ENCODE results near the gene UHRF2. TPM values are rescaled to one million over a fixed set of nuclear protein-coding genes. Genes with fewer than 3 reads are reported as not detected.
A peak's percentile ranks its signal among the peaks of the same experiment; 100 is the strongest.

UHRF2 gene
- total RNA-seq, 1 experiment from 2014 or later = 45.2 TPM

GRCh38 chr9:6551136-6551535, 138.1 kb downstream of the UHRF2 start:
- Histone ChIP-seq H3K9ac (ENCODE audit: extremely low read depth, insufficient read length, low read length) (no peak overlapping the region), H3K27me3 (ENCODE audit: insufficient read depth, low read length) (no peaks in the 10 kb centered on the region), H2AK5ac (ENCODE audit: insufficient read length, low read length) (no peak overlapping the region), H3K18ac (ENCODE audit: insufficient read length, low read depth, low read length) (no peak overlapping the region), H4K20me1 (ENCODE audit: control insufficient read depth, insufficient read depth, insufficient read length) (no peaks in the 10 kb centered on the region), H2BK120ac (ENCODE audit: low read depth, low read length, poor library complexity, severe bottlenecking) (no peak overlapping the region), H3K4me1 (ENCODE audit: insufficient read depth, low read length) (no peaks in the 10 kb centered on the region), H2BK20ac (ENCODE audit: low read depth, low read length, poor library complexity, severe bottlenecking) (no peak overlapping the region), H4K91ac (ENCODE audit: insufficient read length, low read depth, low read length) (no peak overlapping the region), H3K27ac (ENCODE audit: insufficient read length, low read depth, low read length) (no peak overlapping the region), H2AFZ (ENCODE audit: low read length) (no peak overlapping the region), H3K23ac (ENCODE audit: insufficient read length, low read depth, low read length) (no peak overlapping the region), H3K79me1 (ENCODE audit: insufficient read depth, low read depth, low read length, poor library complexity, severe bottlenecking) (no peaks in the 10 kb centered on the region), H2BK5ac (ENCODE audit: insufficient read length, low read length) (no peak overlapping the region), H2BK12ac (ENCODE audit: insufficient read length, low read depth, low read length) (no peak overlapping the region), H3K23me2 (ENCODE audit: insufficient read length, low read depth, low read length, poor library complexity, severe bottlenecking) (no peaks in the 10 kb centered on the region), H3K4ac (ENCODE audit: low read depth, low read length) (no peak overlapping the region), H3K9me3 (ENCODE audit: control insufficient read depth, low read depth, low read length) (no peaks in the 10 kb centered on the region), H3K79me2 (ENCODE audit: insufficient read depth, low read length) (no peaks in the 10 kb centered on the region), H4K8ac (replicated peaks; ENCODE audit: insufficient read length, low read depth, low read length) (no peak overlapping the region), H3K14ac (ENCODE audit: insufficient read depth, low read length) (no peak overlapping the region), H3T11ph (ENCODE audit: low read length) (no peak overlapping the region), H4K5ac (ENCODE audit: insufficient read length, low read depth, low read length) (no peak overlapping the region), H3K56ac (ENCODE audit: insufficient read length, low read depth, low read length) (no peak overlapping the region), H2BK15ac (ENCODE audit: low read depth, low read length) (no peak overlapping the region), H3K4me2 (ENCODE audit: insufficient read depth, insufficient read length, low read length) (no peak overlapping the region)
- H3K9me3 Mint-ChIP-seq = no peaks in the 10 kb centered on the region
- no peak for DNase-seq
- H3K27me3 Mint-ChIP-seq (ENCODE audit: low read depth) = no peaks in the 10 kb centered on the region
- no peak overlapping the region for H3K4me3 Mint-ChIP-seq
- peaks cover 2 to 11% of the 10 kb centered on the region in 2 experiments; a peak in 2 of 4 replicates for H3K4me1 Mint-ChIP-seq
- no CpG with 5 or more reads among the region's 2 CpGs for WGBS (ENCODE audit: extremely low coverage, insufficient read length, low lambda C conversion rate)
- H3K27ac Mint-ChIP-seq = 0 out of 7 replicates have a peak overlapping the region, but pooled peaks of 1 of the 3 experiments have one; percentile 48
- H3K36me3 Mint-ChIP-seq (ENCODE audit: insufficient read depth in 1 of 3, low read depth in 3 of 3) = peaks cover 28 to 47% (median 33%) of the 10 kb centered on the region in 3 experiments; a peak in 6 of 7 replicates
- TF ChIP-seq, protein P1, sequence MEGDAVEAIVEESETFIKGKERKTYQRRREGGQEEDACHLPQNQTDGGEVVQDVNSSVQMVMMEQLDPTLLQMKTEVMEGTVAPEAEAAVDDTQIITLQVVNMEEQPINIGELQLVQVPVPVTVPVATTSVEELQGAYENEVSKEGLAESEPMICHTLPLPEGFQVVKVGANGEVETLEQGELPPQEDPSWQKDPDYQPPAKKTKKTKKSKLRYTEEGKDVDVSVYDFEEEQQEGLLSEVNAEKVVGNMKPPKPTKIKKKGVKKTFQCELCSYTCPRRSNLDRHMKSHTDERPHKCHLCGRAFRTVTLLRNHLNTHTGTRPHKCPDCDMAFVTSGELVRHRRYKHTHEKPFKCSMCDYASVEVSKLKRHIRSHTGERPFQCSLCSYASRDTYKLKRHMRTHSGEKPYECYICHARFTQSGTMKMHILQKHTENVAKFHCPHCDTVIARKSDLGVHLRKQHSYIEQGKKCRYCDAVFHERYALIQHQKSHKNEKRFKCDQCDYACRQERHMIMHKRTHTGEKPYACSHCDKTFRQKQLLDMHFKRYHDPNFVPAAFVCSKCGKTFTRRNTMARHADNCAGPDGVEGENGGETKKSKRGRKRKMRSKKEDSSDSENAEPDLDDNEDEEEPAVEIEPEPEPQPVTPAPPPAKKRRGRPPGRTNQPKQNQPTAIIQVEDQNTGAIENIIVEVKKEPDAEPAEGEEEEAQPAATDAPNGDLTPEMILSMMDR (conservative IDR thresholded peaks at IDR 0.05) = no peak
